ENCODE data around the gene NRBP1.

The NRBP1 gene

DNA sequence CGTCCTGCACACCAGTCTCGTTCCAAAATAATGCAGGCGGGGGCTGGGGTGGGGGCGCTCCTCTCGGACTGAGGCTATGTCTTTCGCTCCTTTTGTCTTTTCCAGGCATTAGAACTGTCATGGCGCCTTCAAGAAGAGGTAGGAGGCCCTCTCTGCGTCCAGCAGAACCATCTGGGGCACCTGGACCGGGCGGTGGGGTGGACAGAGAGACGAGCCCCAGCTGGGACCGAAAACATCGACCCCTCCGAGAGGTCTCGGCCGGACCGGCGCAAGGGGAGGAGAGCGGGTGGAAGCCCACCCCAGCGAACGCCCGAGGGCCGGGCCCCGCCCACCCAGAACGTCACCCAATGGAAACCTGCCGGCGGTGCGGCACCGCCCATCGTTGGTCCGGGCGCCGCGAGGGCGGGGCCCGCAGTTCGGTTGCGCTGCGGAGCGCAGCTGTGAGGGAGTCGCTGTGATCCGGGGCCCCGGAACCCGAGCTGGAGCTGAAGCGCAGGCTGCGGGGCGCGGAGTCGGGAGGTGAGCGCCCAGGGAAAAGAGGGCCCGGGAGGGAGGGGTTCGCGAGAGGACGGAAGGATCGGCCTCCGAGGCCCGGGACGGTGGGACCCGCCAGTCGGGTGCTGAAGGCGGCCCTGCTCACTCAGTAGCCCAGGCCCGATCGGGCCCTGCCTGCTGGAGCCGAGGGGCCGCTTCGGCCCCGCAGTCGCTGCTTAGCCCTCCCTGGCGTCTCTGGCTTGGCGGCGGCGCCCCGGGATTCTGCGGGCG lies at the start of gene NRBP1:
Gene NRBP1, plus strand, starts transcription at position 419 of the 765 bp plus-strand sequence. CDS start 4,643 bp downstream, outside the sequence.
- DNase-seq: peak; percentile 91

DNA sequence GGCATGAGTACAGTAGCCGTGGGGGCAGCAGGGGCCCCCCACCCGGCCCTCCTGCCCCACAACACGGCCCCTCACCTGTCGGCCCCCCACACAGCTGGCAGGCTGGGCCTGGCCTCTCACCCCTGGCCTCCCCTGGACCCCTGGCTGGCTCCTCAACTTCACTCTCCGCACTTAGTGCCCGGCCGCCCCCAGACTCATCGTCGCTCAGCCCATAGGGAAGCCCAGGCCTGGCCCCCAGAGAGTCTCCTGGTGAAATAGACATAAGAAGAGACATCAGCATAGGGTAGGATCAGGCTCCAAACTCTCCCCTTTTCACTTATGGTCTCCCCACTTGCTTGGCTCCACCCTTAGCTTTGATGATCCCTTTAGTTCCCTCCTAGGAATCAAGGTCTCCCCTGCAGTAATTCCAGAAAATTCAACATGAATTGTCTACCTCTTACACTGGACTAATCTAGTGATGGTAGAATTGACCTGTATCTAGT lies 49.6 kb upstream of the NRBP1 start:
- DNase-seq: no peak

DNA sequence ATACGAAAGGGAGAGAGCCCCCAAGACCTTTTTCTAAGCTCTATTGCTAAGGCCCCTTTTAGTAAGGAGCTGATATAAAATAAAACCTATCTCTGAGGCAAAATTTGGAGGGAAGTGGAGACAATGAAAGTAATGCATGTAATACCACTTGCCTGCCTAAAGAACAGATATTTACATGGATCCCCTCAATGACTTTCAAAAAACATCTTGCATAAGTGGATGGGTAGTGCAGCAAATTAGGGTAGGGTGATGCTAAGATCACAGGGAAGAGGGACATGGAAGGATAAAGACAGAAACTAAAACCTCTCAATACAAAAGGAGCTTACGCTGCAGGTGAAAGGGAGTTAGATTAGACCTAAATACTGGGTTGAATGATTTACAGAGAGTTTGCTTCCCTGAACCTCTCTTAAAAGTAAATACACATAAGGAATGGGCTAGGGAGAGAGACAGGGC lies 49.0 kb upstream of the NRBP1 start:
- DNase-seq: no peak

DNA sequence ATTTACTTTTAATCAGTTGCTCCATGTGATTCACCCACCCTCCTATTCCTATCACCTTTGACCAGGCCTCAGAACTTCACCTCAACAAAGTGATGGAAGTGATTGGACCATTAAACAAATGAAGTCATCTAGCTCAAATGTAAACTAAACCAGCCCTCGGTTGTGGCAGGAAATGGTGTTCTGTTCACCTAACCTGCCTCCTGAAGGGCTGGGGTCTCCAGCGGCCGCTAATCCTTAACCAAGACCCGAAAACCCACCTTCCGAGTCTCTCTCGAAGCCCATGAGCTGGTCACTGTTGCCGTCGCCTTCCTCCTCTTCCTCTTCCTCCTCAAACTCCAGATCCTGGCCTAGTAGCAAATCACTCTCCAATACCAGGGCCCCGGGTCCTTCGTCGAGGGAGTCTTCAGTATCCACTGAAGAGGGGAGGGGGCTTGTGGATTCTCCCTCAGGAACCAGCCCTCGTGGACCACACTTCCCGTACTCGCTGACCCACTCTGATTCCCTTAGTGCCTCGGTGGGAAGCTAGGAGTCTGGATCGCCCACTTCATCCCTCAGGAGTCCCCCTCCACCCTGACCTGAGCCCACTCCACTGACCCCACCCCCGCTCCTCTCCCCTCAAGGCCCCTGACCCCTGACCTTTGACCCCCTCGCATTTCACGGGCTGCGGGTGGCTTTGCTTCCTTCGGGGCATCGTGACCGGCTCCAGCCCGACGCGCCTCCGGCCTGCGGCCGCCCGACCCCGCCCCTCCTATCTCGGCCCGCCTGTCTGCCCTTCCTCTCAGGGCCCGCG lies 48.4 kb upstream of the NRBP1 start:
- peak; percentile 28 for DNase-seq

DNA sequence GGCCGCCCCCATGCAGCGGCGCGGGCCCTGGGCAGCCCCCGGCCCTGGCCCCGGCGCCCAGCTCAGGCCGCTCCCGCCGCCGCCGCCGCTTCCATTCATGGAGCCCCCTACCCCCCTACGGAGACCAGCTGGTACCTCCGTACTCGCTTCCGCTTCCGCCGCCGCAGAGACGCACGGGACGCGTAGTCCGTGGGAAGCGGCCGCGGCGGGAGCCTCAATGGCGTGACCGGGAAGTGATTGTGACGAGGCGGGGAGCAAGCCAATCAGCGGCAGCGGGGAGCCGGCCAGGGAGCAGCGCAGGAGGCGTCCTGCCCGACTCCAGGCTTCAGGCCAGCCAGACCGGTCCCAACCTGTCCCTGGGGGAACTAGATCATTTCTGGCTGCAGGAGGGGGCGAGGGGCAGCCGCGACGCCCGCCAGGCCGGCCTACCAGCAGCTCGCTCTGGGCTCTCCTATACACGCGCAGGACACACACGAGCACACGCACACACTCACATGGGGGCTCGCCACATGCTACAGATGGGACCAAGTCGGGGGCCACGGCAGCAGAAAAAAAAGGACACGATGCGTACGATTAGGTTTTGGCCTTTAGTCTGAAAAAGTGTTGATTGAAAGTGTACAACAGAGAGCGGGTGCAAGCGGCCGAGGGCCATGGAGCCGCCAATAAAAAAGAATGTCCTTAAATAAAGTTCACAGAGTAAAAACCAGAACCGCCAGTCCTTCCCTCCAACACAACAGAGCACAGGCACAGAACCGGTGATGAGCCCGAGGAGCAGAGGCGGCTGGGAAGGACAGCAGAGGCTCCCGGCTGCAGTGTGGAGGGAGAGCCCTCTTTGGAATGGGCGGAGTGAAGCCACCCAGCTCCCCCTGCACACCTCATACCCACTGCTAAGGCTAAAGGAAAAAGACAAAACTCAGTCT lies 47.5 kb upstream of the NRBP1 start, which contains the start of gene ZNF513:
Gene ZNF513, minus strand, starts transcription at position 109 of the 920 bp plus-strand sequence. CDS start 208 bp downstream, outside the sequence.
- peak; percentile 84 for DNase-seq

DNA sequence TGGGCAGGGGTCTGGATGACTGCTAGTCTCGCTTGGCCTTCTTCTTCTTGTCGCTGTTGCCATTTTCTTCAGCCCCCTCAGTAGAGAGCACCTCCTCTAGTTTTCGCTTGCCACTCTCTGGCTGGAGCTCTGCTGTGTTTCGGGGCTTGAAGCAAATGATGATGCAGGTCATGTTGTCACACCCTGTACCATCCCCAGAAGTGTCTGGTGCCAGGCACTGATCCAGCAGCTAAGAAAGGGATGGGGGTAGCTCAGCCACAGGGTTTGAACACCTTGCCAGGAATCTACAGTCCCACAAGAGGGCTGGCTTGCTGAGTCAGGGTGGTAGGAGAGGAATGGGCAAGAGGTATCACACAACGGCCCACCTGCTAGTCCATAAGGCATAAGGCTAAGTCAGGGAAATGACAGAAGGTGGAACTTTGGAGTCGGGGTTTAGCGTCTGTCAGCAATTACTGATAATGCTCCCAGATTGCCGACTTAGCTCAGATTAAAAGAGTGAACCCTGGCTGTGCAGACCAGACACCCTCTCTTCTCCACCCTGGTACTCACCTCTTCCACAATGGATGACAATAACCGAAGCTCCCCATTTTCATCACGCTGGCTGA lies 46.8 kb upstream of the NRBP1 start:
- no peak for DNase-seq

DNA sequence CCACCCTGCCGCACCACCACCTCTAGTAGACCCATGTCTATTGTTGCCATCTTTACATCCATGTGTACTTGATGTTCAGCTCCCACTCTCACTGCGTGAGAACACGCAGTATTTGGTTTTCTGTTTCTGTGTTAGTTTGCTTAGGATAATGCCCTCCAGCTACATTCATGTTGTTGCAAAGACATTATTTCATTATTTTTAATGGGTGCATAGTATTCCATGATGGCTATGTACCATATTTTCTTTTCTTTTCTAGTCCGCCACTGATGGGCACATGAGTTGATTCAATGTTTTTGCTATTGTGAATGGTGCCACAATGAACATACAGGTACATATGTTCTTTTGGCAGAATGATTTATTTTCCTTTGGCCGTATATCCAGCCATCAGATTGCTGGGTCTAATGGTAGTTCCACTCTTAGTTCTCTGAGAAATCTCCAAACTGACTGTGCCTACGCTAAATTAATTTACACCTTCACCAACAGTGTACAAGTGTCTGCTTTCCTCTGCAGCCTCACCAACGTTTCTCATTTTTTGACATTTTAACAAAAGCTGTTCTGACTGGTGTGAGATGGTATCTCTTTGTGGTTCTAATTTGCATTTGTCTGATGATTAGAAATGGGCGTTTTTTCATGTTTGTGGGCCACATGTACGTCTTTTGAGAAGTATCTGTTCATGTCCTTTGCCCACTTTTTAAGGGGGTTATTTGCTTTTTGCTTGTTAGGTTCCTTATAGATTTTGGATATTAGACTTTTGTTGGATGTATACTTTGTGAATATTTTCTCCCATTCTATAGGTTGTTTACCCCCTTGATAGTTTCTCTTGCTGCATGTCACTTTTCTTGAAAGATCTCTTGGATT lies 37.4 kb upstream of the NRBP1 start:
- DNase-seq: no peak

DNA sequence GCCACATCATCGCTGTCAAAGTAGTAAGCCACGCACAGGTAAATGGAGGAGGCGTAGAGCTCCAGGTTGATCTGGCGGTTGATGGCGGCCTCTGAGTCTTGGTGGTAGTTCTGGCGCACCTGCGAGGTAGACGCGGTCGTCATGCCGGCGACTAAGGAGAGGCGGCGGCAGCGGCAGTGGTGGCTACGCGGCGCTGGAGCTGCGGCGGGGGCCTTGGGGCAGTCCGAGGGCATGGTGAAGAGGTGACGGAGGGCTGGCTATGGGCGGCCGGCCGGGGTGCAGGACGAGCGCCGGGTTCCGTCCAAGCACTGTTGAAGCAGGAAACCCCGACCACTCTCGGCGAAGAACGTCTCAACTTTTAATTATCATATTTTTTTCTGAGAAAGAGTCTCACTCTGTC lies 35.2 kb upstream of the NRBP1 start:
- DNase-seq: no peak

DNA sequence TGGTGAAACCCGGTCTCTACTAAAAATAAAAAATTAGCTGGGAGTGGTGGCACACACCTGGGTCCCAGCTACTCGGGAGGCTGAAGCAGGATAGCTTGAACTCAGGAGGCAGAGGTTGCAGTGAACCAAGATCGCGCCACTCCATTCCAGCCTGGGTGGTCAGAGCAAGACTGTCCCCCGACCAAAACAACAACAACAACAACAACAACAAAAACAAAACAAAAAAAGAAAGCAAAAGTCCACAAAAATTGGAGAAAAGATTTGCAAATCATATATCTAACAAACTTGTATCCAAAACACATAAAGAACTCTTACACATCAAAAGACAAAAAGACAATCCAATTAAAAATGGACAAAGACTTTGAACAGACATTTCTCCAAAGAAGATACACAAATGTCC lies 29.5 kb upstream of the NRBP1 start:
- no peak for DNase-seq

DNA sequence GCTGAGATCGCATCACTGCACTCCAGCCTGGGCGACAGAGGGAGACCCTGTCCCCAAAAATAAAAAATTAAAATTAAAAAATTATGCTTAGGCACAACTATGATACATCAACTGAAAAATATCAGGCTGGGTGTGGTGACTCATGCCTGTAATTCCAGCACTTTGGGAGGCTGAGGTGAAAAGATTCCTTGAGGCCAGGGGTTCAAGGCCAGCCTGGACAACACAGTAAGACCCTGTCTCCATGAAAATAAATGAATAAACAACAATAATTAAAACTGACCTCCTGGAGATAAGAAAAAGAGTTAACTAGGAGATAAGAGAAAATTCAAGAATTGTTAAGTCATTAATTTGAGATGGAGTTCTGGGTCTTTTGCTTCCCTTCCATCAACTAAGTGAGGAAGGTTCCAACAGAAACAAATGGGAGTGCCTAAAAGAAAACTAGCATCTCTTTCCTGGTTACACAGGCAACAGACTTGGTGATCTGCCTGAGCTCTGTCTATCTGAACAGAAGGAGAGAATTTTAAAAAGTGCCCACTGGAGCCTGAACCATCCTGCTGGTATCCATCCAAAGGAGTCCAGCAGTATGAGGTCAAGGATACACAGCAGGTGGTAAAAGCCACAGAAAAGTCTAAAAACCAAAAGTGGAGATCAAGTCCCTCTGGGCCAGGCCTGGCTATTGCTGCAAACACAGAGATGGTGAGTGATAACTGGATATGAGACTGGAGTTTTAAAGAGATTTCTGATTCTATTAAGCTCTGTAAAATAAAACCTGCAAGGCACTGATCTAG lies 27.9 kb upstream of the NRBP1 start:
- DNase-seq: no peak

DNA sequence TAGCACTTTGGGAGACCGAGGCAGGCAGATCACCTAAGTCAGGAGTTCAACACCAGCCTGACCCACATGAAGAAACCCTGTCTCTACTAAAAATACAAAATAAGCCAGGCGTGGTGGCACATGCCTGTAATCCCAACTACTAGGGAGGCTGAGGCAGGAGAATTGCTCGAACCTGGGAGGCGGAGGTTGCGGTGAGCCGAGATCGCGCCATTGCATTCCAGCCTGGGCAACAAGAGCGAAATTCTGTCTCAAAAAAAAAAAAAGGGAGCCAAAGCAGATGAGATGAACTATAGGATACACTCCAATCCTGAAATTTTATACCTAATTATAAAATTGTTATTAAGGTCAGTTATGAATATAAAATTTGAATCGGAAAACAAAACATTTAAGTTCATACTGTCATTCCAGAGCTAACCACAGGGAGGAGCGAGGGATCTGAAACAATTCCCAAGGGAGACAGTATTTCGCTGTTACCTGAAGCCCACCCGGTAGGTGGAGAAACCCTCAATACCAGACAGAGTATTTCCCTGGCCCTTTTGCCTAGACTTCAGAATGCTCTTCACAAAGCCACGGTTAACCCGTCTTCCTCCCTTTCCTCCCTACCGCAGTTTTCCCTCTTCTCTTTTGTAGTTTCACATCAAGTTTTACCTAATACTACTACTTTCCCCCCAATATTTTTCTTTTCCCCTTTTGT lies 20.5 kb upstream of the NRBP1 start:
- no peak for DNase-seq

DNA sequence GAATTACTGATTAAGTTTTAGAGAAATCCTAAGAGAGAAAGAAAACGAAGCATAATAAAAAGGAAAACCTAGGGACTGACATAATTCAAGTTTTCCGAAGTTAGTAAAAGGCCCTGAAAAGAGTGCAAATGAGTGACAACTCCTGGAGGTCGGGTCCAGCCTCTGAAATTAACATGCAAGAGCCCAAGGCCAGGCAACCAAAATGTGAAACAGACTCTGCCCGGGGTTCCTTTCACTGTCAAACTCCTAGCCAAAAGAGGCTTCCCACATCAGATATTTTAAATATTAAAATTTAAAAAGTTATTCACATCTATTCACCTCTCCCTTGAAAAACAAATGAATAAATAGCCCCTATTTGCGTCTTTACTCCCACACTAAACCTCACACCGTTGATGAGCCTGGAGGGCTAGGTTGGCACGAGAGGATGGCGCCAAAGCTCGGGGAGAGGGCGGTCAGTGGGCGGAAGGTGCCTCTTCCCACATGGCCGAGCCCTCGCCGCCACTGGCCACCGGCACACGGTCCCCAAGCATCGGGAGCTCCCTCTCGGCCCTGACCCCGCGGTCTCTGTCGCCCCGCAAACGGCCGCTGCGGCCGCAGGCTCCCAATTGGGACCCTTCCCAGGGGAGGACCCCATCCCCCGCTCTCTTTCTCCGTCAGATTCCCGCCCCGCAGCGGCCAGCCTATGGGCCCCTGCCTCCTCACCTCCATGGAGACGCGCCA lies 19.7 kb upstream of the NRBP1 start:
- DNase-seq: no peak

DNA sequence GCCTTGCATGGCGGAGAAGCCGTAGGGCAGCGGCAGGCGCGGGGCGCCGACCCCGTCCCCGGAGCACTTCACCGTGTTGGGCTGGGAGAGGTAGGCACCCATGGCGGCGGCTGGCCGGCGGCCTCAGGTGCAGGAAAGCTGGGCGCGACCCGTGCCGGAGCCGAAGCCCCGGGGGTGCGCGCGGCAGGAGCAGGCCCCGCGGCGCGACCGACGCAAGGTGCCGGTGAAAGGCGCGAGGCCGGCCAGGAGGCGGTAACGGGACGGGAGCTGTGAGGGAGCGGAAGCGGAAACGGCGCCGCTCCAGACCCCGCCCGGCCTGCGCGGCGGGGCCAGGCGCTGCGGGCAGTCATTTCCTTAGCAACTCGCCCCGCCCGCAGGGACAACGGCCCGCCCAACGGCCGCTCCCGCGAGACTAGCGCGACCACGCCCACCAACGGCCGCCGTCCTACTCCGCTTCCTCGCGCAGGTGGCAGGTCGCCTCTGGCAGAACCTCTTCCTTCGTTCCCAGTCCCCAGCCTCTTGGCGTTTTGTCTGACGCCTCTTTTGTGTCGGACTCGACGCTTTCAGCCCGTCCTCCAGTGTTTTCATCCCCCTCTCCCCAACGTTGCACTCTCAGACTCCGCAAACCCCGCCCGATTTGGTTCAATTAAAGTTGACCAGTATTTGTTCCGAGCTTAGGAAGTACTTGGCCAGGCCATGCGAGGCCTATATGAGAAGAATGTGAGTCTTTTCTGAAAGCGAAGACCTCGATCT lies 18.9 kb upstream of the NRBP1 start, which contains the start of gene PPM1G:
Gene PPM1G, minus strand, starts transcription at position 271 of the 753 bp plus-strand sequence. Its CDS starts 169 bp downstream, at position 102.
- DNase-seq: peak; percentile 97

DNA sequence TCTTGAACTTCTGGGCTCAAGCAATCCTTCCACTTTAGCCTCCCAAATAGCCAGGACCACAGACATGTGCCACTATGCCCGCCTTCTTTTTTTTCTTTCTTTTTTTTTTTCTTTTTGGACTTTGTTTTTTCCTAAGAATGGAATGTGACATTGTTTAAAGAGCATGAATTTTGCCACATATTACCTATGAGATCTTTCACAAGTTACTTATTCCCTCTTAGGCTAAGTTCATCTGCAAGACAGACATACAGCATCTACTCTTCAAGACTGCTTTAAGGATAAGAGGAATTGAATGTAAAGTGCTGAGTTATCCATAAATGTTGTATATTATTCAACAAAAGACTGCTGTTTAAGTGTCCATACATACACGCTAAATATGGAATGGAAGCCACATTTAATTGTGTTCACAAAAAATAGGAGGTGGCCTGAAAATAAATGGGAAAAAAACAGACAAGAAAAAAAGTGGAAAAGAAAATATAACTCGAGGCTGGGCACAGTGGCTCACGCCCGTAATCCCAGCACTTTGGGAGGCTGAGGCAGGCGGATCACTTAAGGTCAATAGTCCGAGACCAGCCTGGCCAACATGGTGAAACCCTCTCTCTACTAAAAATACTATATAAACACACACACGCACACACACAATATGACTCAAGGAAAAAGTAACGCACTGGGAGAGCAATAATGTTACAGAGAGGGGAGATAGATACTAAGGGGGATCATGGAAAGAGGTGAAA lies 15.8 kb upstream of the NRBP1 start:
- DNase-seq: no peak

DNA sequence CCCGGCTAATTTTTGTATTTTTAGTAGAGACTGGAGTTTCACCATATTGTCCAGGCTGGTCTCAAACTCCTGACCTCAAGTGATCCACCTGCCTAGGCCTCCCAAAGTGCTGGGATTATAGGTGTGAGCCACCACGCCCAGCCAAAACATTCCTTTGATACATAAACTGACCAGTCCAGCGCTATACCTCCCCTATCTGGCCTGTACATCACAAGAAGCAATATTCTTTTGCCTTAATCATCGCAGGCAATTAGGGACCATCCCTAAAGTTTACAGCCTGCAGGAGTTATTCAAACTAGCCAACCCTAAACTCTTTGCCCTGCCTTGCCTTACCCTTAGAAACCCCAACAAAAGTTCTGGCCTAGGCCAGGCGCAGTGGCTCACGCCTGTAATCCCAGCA lies 12.3 kb upstream of the NRBP1 start:
- no peak for DNase-seq

DNA sequence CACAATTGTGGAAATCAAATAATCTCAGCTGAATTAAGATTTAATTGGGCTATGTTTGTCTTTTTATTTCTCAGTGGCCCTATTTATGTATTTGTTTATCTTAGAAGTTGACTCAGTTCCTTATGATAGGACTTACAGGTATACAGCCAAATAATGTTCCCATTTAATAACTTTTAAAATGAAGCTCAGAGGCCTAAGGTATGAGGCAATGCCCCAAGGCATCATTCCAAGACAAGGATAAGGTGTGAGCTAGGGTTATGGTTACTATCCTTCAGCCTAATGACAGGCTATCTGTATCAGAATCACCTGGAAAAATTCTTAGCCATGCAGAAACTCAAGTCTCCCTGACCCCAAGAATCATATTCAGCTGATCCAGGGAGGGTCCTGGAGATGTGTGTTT lies 7.4 kb upstream of the NRBP1 start:
- no peak for DNase-seq

DNA sequence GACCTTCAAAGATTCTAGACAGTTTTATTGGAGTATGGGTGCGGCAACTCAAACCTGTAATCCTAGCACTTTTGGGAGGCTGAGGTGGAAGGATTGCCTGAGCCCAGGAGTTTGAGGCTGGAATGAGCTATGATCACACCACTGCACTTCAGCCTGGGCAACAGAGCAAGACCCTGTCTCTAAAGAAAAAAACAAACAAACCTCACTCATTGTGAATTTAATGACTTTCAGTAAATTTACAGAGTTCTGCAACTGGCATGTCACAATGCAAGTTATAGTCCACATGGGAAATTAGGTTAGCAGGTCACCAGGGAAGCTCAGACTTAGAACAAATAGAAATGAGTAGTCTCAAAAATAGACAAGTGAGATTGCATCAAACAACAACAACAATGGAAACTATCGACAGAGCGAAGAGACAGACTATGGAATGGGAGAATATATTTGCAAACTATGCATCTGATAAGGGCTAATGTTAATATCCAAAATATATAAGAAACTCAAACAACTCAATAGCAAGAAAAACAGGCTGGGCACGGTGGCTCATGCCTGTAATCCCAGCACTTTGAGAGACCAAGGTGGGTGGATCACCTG lies 6.7 kb upstream of the NRBP1 start:
- no peak for DNase-seq
